Measurements from ENCODE around the gene LRGUK.

The LRGUK gene

GRCh38 chr7:134280508-134280907, 153.4 kb downstream of the LRGUK start:
- POLR2A ChIA-PET: no interaction called here
- no peak for TF ChIP-seq CTCF (IDR thresholded peaks at IDR 0.05; ENCODE audit: insufficient read depth, low read length, missing control alignments)
- no peak overlapping the region for H3K4me3 ChIP-seq (ENCODE audit: low read depth, low read length)
- DNase-seq (ENCODE audit: low read depth, low spot score): no peak
- CTCF ChIA-PET: no interaction called here

DNA sequence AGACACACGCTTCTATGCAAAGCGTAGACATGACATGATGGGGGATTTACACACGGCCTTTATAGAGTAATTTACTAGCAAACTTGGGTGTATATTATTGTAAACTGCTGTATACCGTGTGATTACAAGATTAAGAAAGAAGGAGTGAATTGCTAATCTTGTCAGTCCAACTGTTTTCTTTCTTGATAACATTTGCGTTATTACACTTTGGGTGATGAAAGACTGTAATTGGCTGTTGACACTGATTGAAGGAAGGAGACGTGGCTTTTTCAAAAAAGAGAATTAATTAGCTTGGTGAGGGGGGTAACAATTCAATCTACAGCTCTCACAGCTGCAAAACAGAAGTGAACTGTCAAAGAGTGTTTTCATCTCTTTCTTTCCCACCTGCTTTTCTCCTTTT, 156.9 kb downstream of the LRGUK start:
- no peak for DNase-seq (ENCODE audit: low read depth, low spot score)
- ChIA-PET CTCF (no interaction called here), POLR2A (no interaction called here)
- no peak for TF ChIP-seq CTCF (IDR thresholded peaks at IDR 0.05; ENCODE audit: insufficient read depth, low read length, missing control alignments)
- no peak overlapping the region for H3K4me3 ChIP-seq (ENCODE audit: low read depth, low read length)

GRCh38 chr7:134284952-134285351, 157.8 kb downstream of the LRGUK start:
- no peak for DNase-seq (ENCODE audit: low read depth, low spot score)
- ChIA-PET POLR2A (no interaction called here), CTCF (interaction anchor here (0.7 kb wide), 1 partner anchor 329 kb away, joined by 3 read pairs; no protein-coding TSS in a partner anchor)
- no peak overlapping the region for H3K4me3 ChIP-seq (ENCODE audit: low read depth, low read length)
- TF ChIP-seq CTCF (IDR thresholded peaks at IDR 0.05; ENCODE audit: insufficient read depth, low read length, missing control alignments): no peak

GRCh38 chr7:134287916-134288659, 160.9 kb downstream of the LRGUK start:
- H3K4me3 ChIP-seq (ENCODE audit: low read depth, low read length): no peak overlapping the region
- TF ChIP-seq CTCF (IDR thresholded peaks at IDR 0.05; ENCODE audit: insufficient read depth, low read length, missing control alignments): no peak
- POLR2A ChIA-PET: interaction anchor here (0.7 kb wide), 1 partner anchor 29 kb away, joined by 3 read pairs; no protein-coding TSS in a partner anchor
- CTCF ChIA-PET: interaction anchor here (0.8 to 1.0 kb wide), 2 partner anchors 13 to 147 kb away, joined by 3 to 4 read pairs; no protein-coding TSS in a partner anchor
- no peak for DNase-seq (ENCODE audit: low read depth, low spot score)

GRCh38 chr7:134289423-134289822, 162.3 kb downstream of the LRGUK start:
- ChIA-PET POLR2A (no interaction called here), CTCF (no interaction called here)
- no peak overlapping the region for H3K4me3 ChIP-seq (ENCODE audit: low read depth, low read length)
- DNase-seq (ENCODE audit: low read depth, low spot score): no peak
- no peak for TF ChIP-seq CTCF (IDR thresholded peaks at IDR 0.05; ENCODE audit: insufficient read depth, low read length, missing control alignments)

- no peak overlapping the region for H3K4me3 ChIP-seq (ENCODE audit: low read depth, low read length)
- CTCF ChIA-PET: no interaction called here
- POLR2A ChIA-PET: no interaction called here
- no peak for DNase-seq (ENCODE audit: low read depth, low spot score)
- TF ChIP-seq CTCF (IDR thresholded peaks at IDR 0.05; ENCODE audit: insufficient read depth, low read length, missing control alignments): no peak
Measured at GRCh38 chr7:134289841-134290240, 162.7 kb downstream of the LRGUK start.
